MM.1S (cell line): Measurements from ENCODE around the gene GPR34.

Source experiments
- DNase-seq: peaks from one replicate; pipeline ENCODE4 v3.0.0-alpha.2; 2015
- H2AFZ ChIP-seq: fragments of 300-600 bp; sonication (generic); 2 replicates; pipeline ENCODE4 v1.6.0; 2016; ENCODE audit warnings: antibody characterized with exemption, low read length
- H3F3A ChIP-seq: fragments of 300-600 bp; sonication (generic); 2 replicates; pipeline ENCODE4 v1.6.1; 2016; ENCODE audit warnings: mild to moderate bottlenecking, antibody characterized with exemption, low read length, moderate library complexity, mixed read lengths; ENCODE audit not compliant: insufficient read depth
- H3K27ac ChIP-seq: fragments of 300-600 bp; sonication (generic); 2 replicates; pipeline ENCODE4 v1.5.1; 2016; ENCODE audit warnings: mild to moderate bottlenecking, low read length
- H3K27me3 ChIP-seq: fragments of 300-600 bp; sonication (generic); replicated peaks from 2 replicates; pipeline ENCODE4 v1.6.0; 2016; ENCODE audit warnings: low read length; ENCODE audit not compliant: insufficient read depth
- H3K36me3 ChIP-seq: fragments of 300-600 bp; sonication (generic); replicated peaks from 2 replicates; pipeline ENCODE4 v1.6.1; 2016; ENCODE audit warnings: mild to moderate bottlenecking, low read length, mixed read lengths; ENCODE audit not compliant: insufficient read depth
- H3K4me1 ChIP-seq: fragments of 300-600 bp; sonication (generic); 2 replicates; pipeline ENCODE4 v1.6.1; 2016; ENCODE audit warnings: low read length, mixed read lengths
- H3K4me2 ChIP-seq: fragments of 300-600 bp; sonication (generic); 2 replicates; pipeline ENCODE4 v1.6.0; 2016; ENCODE audit warnings: low read depth, low read length
- H3K4me3 ChIP-seq: fragments of 300-600 bp; sonication (generic); 2 replicates; pipeline ENCODE4 v1.5.1; 2016; ENCODE audit warnings: low read length, mixed read lengths
- H3K79me2 ChIP-seq: fragments of 300-600 bp; sonication (generic); 2 replicates; pipeline ENCODE4 v1.6.1; 2016; ENCODE audit warnings: mixed run types, low read length, mixed read lengths
- H3K9ac ChIP-seq: fragments of 300-600 bp; sonication (generic); 2 replicates; pipeline ENCODE4 v1.6.1; 2016; ENCODE audit warnings: low read length, mixed read lengths
- H3K9me2 ChIP-seq: fragments of 300-600 bp; sonication (generic); replicated peaks from 2 replicates; pipeline ENCODE4 v1.6.1; 2016; ENCODE audit warnings: mild to moderate bottlenecking, low read length, mixed read lengths; ENCODE audit not compliant: insufficient read depth
- H3K9me3 ChIP-seq: fragments of 300-600 bp; sonication (generic); replicated peaks from 2 replicates; pipeline ENCODE4 v1.6.1; 2016; ENCODE audit warnings: mild to moderate bottlenecking, low read length, mixed read lengths; ENCODE audit not compliant: insufficient read depth
- H4K20me1 ChIP-seq: fragments of 300-600 bp; sonication (generic); 2 replicates; pipeline ENCODE4 v1.6.1; 2016; ENCODE audit warnings: mild to moderate bottlenecking, low read length, moderate library complexity, mixed read lengths; ENCODE audit not compliant: insufficient read depth
- CTCF ChIP-seq: fragments of 300-600 bp; sonication (generic); IDR thresholded peaks from 2 replicates; pipeline ENCODE4 v1.5.1; 2016; ENCODE audit warnings: antibody characterized with exemption, low read length, mixed read lengths
- EZH2 ChIP-seq: fragments of 300-600 bp; sonication (generic); optimal IDR thresholded peaks from 2 replicates; pipeline ENCODE3; 2017; ENCODE audit warnings: low read depth, mild to moderate bottlenecking, antibody characterized with exemption, low read length, mixed read lengths
- EZH2phosphoT487 ChIP-seq: fragments of 300-600 bp; sonication (generic); IDR thresholded peaks from 2 replicates; pipeline ENCODE4 v1.6.1; 2018; ENCODE audit warnings: antibody characterized with exemption, low read length

The GPR34 gene

GRCh38 chrX:41730081-41730480, 41.3 kb downstream of the GPR34 start:
- Histone ChIP-seq H3K27ac (no peak overlapping the region), H3K36me3 (no peaks in the 10 kb centered on the region), H3K9ac (no peak overlapping the region), H3K9me2 (no peaks in the 10 kb centered on the region), H3K4me3 (no peak overlapping the region), H3K4me1 (peaks cover 4% of the 10 kb centered on the region; the same call in 1 of the 2 replicates), H3K9me3 (no peaks in the 10 kb centered on the region), H3K4me2 (no peak overlapping the region), H3F3A (peaks cover 8% of the 10 kb centered on the region; the same call in 1 of the 2 replicates), H4K20me1 (no peaks in the 10 kb centered on the region), H3K27me3 (no peaks in the 10 kb centered on the region), H2AFZ (no peak overlapping the region), H3K79me2 (no peaks in the 10 kb centered on the region)
- TF ChIP-seq CTCF (no peak), EZH2 (no peak), EZH2phosphoT487 (no peak)
- no peak for DNase-seq

GRCh38 chrX:41732260-41732659, 43.5 kb downstream of the GPR34 start:
- Histone ChIP-seq H3K9me3 (no peaks in the 10 kb centered on the region), H3K9ac (no peak overlapping the region), H3K27ac (no peak overlapping the region), H3K9me2 (no peaks in the 10 kb centered on the region), H3K27me3 (no peaks in the 10 kb centered on the region), H2AFZ (no peak overlapping the region), H3K79me2 (no peaks in the 10 kb centered on the region), H3K4me2 (no peak overlapping the region), H3K4me3 (no peak overlapping the region), H3K4me1 (peaks cover 4% of the 10 kb centered on the region; the same call in 1 of the 2 replicates), H3F3A (peaks cover 8% of the 10 kb centered on the region; the same call in 1 of the 2 replicates), H4K20me1 (no peaks in the 10 kb centered on the region), H3K36me3 (no peaks in the 10 kb centered on the region)
- no peak for DNase-seq
- TF ChIP-seq EZH2phosphoT487 (no peak), CTCF (no peak), EZH2 (no peak)

- TF ChIP-seq EZH2phosphoT487 (no peak), CTCF (no peak), EZH2 (no peak)
- H3F3A ChIP-seq, result peaks cover 8% of the 10 kb centered on the region; the same call in 1 of the 2 replicates
- H3K4me3 ChIP-seq, result no peak overlapping the region
- no peaks in the 10 kb centered on the region for H4K20me1 ChIP-seq
- H2AFZ ChIP-seq, result no peak overlapping the region
- H3K27me3 ChIP-seq, result no peaks in the 10 kb centered on the region
- H3K79me2 ChIP-seq, result no peaks in the 10 kb centered on the region
- no peaks in the 10 kb centered on the region for H3K9me2 ChIP-seq
- H3K9me3 ChIP-seq, result no peaks in the 10 kb centered on the region
- peaks cover 4% of the 10 kb centered on the region; the same call in 1 of the 2 replicates for H3K4me1 ChIP-seq
- no peaks in the 10 kb centered on the region for H3K36me3 ChIP-seq
- DNase-seq, result peak; percentile 65
- no peak overlapping the region for H3K9ac ChIP-seq
- no peak overlapping the region for H3K4me2 ChIP-seq
- no peak overlapping the region for H3K27ac ChIP-seq
Observed at GRCh38 chrX:41733939-41734338, 45.2 kb downstream of the GPR34 start.
